Right cardiac atrium (tissue), 5 donors: ENCODE measurements around the gene LIMA1. TPM values are rescaled to one million over a fixed set of nuclear protein-coding genes. Genes with fewer than 3 reads are reported as not detected.
A peak's percentile ranks its signal among the peaks of the same experiment; 100 is the strongest.
"Not testable (repeated sequence)": the region's sequence is repeated elsewhere in the genome, so short reads cannot be mapped to it uniquely, and the experiment has no call there.

ENCODE experiments used
- ATAC-seq, 2 donors: fragments of 200-7000 bp; cut with Tn5 transposase; one replicate each; pipeline versions ENCODE4 v1.8.0 to v1.9.1; 2020; ENCODE audit warnings: moderate library complexity in 2 of 2, mild to moderate bottlenecking in 1 of 2
- DNase-seq, 3 donors: peaks; one replicate each; pipeline ENCODE4 v3.0.0-alpha.2; 2020
- H3K27ac ChIP-seq: one replicate; pipeline ENCODE4 v1.5.1; 2013; ENCODE audit warnings: mild to moderate bottlenecking, low read length, control low read depth, moderate library complexity
- H3K27me3 ChIP-seq: one replicate; pipeline ENCODE4 v1.6.1; 2013; ENCODE audit not compliant: control insufficient read depth, insufficient read depth
- H3K4me1 ChIP-seq: one replicate; pipeline ENCODE4 v1.6.1; 2013; ENCODE audit warnings: low read length; ENCODE audit not compliant: control insufficient read depth, insufficient read depth
- H3K4me3 ChIP-seq: one replicate; pipeline ENCODE4 v1.5.1; 2013; ENCODE audit warnings: low read length, control low read depth
- H3K9me3 ChIP-seq: one replicate; pipeline ENCODE4 v1.6.1; 2013; ENCODE audit warnings: low read length; ENCODE audit not compliant: control insufficient read depth
- WGBS: extraction: QIAGEN DNeasy Blood & Tissue Kit; methylation state at CpG from one replicate; pipeline ENCODE4 v1.1.7; 2013; 5-methylcytosine and 5-hydroxymethylcytosine counted together
- intact Hi-C, 4 donors: fragments of 100-400 bp; cut with DNase I; formaldehyde crosslinking; loops; one replicate each; pipeline versions ENCODE4 v1.11.0 to v1.14.0; 2022 to 2023
- polyA plus RNA-seq: library from polyadenylated mRNA; stranded (reverse); fragments of 200-250 nt; gene quantifications from one replicate; pipeline ENCODE4 v1.2.3, GENCODE V29; 2013
- total RNA-seq, 4 donors: library from RNA; stranded (reverse); fragmentation: NEBNext Ultra II Directional; extraction: Animal tissue kit (Norgen Biotek cat#: 25700); gene quantifications; one replicate each; pipeline ENCODE4 v1.2.1, GENCODE V29; 2021
- donor health status: healthy with polysubstance abuse.
- donor health status: DM: no; HTN: yes; CAD: no.
- donor health status: DM: no; HTN: no; CAD: no.
- donor health status: DM: no; HTN: yes; CAD: no; lungs with severe emphysema.
- donor health status: DM: yes; HTN: yes; CAD: no.

LIMA1 gene
- total and polyA plus RNA-seq, 5 donors, result 19.9 to 33.5 (median 22.3) TPM

DNA sequence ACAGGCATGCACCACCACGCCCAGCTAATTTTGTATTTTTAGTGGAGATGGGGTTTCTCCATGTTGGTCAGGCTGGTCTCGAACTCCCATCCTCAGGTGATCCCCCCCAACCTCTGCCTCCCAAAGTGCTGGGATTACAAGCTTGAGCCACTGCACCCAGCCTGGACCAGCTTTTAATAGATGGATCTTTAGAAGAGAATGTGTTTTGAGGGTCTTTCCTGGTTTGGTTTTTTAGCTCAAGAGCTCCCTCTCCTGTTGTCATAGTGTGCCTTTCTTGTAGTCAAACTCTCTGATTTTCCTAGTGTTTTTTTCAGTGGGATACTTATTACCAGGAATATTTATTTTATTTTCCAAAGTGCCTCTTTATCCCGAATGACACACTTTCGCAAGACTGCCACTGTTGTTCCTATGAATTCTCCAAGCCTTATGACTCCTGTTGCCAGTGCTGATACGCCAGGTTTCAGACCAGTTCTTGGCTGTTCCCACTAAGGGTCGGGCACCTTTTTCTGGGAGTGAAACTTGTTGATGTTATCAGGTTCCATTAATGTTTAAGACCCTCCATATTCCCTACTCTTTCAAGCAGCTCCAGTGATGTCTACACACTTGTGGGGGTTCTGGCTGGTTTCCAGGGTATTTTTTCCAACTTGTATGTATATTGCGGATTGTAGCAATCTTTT is 31.5 kb upstream of the LIMA1 start:
- Histone ChIP-seq H3K27me3 (no peaks in the 10 kb centered on the region), H3K4me3 (no peak overlapping the region), H3K4me1 (no peaks in the 10 kb centered on the region), H3K27ac (no peak overlapping the region), H3K9me3 (no peaks in the 10 kb centered on the region)
- intact Hi-C loops, result loop anchor here in 3 of 4 donors (10.0 kb wide), 3 partner anchors 100 to 130 kb away; no protein-coding TSS in a partner anchor
- DNase-seq (no peak), ATAC-seq (peak in 1 of 2 donors; percentile 53)
- 69% methylated on average over 7 of the region's 7 CpGs for WGBS

DNA sequence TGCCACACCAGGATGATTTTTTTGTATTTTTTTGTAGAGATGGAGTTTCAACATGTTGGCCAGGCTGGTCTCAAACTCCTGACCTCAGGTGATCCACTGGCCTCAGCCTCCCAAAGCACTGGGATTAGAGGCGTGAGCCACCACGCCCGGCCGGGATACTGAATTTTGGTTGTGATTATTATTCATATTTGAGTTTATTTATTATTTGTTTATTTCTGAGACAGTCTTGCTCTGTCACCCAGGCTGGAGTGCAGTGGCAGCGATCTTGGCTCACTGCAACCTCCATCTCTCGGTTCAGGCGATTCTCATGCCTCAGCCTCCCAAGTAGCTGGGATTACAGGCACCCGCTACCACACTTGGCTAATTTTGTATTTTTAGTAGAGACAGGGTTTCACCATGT is 30.7 kb upstream of the LIMA1 start:
- intact Hi-C loops, result loop anchor here in 3 of 4 donors (10.0 kb wide), 3 partner anchors 99 to 129 kb away; no protein-coding TSS in a partner anchor
- ATAC-seq, DNase-seq, H3K9me3 ChIP-seq, H3K27ac ChIP-seq, H3K4me1 ChIP-seq, H3K27me3 ChIP-seq, H3K4me3 ChIP-seq: not testable (repeated sequence)
- 98% methylated on average over 8 of the region's 8 CpGs for WGBS

DNA sequence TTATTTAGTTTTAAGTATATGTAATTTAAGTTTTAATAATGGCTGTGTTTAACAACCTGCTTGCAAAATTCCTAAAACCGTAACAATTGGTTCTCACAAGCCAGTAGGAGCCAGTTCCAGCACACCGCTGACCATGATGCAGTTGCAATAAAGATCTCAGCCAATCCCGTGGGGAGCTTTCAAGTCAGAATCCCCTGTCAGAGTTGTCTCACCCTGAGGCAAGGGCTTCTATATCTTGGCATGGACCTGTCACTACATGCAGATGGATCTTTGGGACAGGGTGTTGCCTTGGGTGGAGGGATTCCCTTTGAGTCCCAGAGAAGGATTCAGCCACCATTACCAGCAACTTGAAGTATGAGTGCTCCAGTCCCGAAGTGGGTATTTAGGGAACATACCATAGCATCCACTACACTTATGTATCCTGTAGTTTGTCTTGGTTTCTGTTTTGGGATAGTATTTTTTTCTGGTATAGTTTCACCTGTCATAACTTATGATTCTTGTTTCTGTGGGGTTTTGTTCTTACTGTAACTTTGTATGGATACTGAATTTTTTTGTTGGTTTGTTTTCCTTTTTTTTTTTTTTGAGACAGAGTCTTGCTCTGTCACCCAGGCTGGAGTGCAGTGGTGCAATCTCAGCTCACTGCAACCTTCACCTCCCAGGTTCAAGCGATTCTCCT is 30.1 kb upstream of the LIMA1 start:
- DNase-seq, result no peak
- no peaks in the 10 kb centered on the region for H3K27me3 ChIP-seq
- H3K27ac ChIP-seq, result no peak overlapping the region
- H3K9me3 ChIP-seq, result no peaks in the 10 kb centered on the region
- no peaks in the 10 kb centered on the region for H3K4me1 ChIP-seq
- WGBS, result 90% methylated on average over 5 of the region's 5 CpGs
- intact Hi-C loops, result loop anchor here in 3 of 4 donors (10.0 kb wide), 3 partner anchors 99 to 129 kb away; no protein-coding TSS in a partner anchor
- H3K4me3 ChIP-seq, result no peak overlapping the region
- no peak for ATAC-seq

DNA sequence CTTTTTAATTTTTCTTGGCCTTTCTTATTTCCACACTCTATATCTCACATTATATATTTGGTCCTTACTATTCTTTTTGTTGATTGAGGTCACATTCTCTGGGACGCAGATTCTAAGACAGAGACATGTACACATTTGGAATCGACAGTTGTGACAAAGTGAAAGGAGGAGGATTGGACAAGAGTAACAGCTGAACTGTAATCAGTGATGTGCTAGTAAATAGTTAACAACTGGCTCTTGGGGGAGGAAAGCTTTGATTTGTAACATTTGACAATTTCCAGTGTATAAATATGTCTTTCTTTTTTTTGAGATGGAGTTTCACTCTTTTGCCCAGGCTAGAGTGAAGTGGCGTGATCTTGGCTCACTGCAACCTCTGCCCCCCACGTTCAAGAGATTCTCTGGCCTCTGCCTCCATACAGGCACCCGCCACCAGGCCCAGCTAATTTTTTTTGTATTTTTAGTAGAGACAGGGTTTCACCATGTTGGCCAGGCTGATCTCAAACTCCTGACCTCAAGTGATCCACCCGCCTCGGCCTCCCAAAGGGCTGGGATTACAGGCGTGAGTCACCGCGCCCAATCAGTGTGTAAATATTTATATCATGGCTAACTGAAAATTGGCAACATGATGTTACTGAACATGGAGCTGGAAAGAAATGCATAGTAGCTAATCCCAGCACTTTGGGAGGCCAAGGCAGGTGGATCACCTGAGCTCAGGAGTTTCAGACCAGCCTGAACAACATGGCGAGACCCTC is 28.7 kb upstream of the LIMA1 start:
- intact Hi-C loops, result loop anchor here in 3 of 4 donors (10.0 kb wide), 3 partner anchors 97 to 127 kb away; no protein-coding TSS in a partner anchor
- WGBS, result 86% methylated on average over 11 of the region's 11 CpGs

DNA sequence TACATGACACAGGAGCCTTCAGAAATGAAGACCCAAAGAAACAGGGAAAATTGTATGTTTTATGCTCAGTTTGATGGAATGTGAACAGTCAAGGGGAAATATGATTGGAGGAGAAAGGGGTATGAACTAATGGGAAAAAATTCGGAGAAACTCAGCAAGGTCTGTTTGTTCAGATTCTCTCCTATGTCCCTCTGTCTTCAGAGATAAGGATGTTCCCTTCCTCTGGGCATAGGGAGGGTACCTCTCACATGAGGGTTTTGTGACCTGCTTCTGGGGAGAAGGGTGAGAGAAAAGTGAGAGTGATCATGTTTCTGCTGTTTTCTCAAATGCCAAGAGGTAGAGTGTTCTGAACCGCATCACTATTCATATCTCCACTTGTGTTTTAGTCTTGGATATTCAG is 26.6 kb upstream of the LIMA1 start:
- Histone ChIP-seq H3K27ac (no peak overlapping the region), H3K4me1 (no peaks in the 10 kb centered on the region), H3K4me3 (no peak overlapping the region), H3K27me3 (no peaks in the 10 kb centered on the region), H3K9me3 (no peaks in the 10 kb centered on the region)
- DNase-seq, result no peak
- WGBS, result 93% methylated on average over 2 of the region's 2 CpGs
- intact Hi-C loops, result loop anchor here in 3 of 4 donors (10.0 kb wide), 3 partner anchors 95 to 125 kb away; no protein-coding TSS in a partner anchor
- ATAC-seq, result no peak

More for the DNA sequence above, 28.7 kb upstream of the LIMA1 start:
- peak in 1 of 3 donors; percentile 45 for DNase-seq
- not testable (repeated sequence) for H3K4me3 ChIP-seq, H3K4me1 ChIP-seq, H3K27me3 ChIP-seq, H3K27ac ChIP-seq, H3K9me3 ChIP-seq, ATAC-seq

DNA sequence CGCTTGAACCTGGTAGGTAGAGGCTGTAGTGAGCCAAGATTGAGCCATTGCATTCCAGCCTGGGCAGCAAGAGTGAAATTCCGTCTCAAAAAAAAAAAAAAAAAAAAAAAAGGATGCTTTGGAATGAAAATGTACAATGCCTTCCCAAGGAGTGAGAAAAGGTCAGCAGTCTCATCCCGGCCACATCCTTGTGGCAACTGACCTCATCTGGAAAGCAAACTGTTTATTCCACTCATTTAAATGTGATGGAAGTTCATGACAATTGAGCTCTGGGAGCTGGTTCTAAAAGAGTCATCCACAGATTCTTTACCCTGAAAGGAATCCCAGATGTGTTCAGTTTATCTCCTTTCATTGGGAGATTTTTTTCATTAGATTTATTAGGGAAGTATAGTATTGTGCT is 19.4 kb upstream of the LIMA1 start:
- intact Hi-C loops, result no loop called here
- H3K4me1 ChIP-seq, result no peaks in the 10 kb centered on the region
- no peak overlapping the region for H3K4me3 ChIP-seq
- WGBS, result 67% methylated on average over 3 of the region's 3 CpGs
- no peak for ATAC-seq
- H3K27me3 ChIP-seq, result no peaks in the 10 kb centered on the region
- H3K27ac ChIP-seq, result no peak overlapping the region
- DNase-seq, result no peak
- no peaks in the 10 kb centered on the region for H3K9me3 ChIP-seq

DNA sequence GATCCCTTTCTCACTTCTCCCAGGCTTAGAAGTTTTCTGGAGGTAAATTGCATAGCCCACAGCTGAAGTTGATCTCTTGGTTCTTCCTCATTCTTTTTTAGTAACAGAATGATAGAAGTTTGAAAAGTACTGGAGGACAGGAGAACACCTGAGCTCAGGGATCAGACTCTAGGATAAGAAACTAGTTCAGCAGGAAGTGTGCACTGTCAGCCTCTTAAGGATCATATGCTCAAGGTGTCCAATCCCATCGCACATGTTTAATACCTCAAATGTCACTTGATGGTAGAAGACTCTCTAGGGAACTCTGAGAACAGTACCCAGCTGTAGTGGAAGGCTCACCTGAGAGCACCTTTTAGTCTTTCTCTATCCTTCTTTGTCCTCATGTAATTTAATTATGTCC is 14.7 kb upstream of the LIMA1 start:
- ATAC-seq (no peak), DNase-seq (no peak)
- H3K27ac ChIP-seq, result no peak overlapping the region
- H3K4me3 ChIP-seq, result no peak overlapping the region
- no peaks in the 10 kb centered on the region for H3K9me3 ChIP-seq
- H3K27me3 ChIP-seq, result no peaks in the 10 kb centered on the region
- WGBS, result 72% methylated on average over 1 of the region's 1 CpG
- no peaks in the 10 kb centered on the region for H3K4me1 ChIP-seq
- intact Hi-C loops, result no loop called here

DNA sequence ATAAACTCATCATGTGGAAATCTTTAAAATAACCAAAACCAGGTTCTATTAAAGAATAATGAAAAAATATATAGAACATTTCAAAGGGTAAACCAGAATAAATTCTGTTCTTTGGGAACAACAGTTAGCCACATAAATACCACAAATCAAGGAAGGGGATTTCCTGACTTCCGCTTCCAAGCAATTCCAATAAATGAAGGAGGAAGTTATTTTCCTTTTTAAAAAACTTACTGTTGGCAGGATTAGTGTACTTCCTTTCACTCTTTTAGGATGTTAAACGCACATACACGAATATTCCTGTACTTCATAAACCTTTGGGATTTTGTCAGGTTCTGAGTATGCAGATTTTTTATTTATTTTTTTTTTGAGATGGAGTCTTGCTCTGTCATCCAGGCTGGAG is 13.7 kb upstream of the LIMA1 start:
- Histone ChIP-seq H3K27me3 (no peaks in the 10 kb centered on the region), H3K4me1 (no peaks in the 10 kb centered on the region), H3K9me3 (no peaks in the 10 kb centered on the region), H3K4me3 (no peak overlapping the region), H3K27ac (no peak overlapping the region)
- ATAC-seq (no peak), DNase-seq (no peak)
- intact Hi-C loops, result no loop called here
- 41% methylated on average over 3 of the region's 3 CpGs for WGBS

DNA sequence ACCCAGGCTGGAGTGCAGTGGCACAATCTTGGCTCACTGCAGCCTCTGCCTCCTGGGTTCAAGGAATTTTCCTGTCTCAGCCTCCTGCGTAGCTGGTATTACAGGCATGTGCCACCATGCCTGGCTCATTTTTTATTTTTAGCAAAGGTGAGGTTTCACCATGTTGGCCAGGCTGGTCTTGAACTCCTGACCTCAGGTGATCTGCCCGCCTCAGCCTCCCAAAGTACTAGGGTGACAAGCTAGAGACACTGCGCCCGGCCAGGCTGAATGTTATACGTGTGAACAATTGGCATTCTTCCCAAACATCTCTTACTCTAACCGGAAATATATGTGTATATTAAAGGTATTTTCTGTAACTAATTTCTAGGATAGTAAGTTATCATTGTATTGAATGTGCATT is 13.2 kb upstream of the LIMA1 start:
- DNase-seq (no peak), ATAC-seq (no peak)
- Histone ChIP-seq H3K27me3 (no peaks in the 10 kb centered on the region), H3K9me3 (no peaks in the 10 kb centered on the region), H3K4me1 (no peaks in the 10 kb centered on the region), H3K4me3 (no peak overlapping the region), H3K27ac (peak overlapping the region; percentile 37)
- intact Hi-C loops, result no loop called here
- WGBS, result 79% methylated on average over 6 of the region's 6 CpGs

DNA sequence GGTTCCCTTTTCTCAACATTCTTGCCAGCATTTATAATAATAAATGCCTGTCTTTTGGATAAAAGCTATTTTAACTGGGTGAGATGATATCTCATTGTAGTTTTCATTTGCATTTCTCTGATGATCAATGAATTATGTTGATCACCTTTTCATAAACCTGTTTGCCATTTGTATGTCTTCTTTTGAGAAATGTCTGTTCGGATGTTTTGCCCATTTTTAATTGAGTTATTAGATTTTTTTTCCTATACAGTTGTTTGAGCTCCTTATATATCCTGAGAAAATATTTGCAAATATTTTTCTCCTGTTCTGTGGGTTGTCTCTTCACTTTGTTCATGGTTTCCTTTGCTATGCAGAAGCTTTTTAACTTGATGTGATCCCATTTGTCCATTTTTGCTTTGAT is 8.1 kb upstream of the LIMA1 start:
- Histone ChIP-seq H3K4me3 (no peak overlapping the region), H3K9me3 (no peaks in the 10 kb centered on the region), H3K27ac (no peak overlapping the region), H3K27me3 (no peaks in the 10 kb centered on the region), H3K4me1 (peaks cover 2% of the 10 kb centered on the region)
- no peak for DNase-seq
- 96% methylated on average over 1 of the region's 1 CpG for WGBS
- intact Hi-C loops, result no loop called here
- ATAC-seq, result no peak

DNA sequence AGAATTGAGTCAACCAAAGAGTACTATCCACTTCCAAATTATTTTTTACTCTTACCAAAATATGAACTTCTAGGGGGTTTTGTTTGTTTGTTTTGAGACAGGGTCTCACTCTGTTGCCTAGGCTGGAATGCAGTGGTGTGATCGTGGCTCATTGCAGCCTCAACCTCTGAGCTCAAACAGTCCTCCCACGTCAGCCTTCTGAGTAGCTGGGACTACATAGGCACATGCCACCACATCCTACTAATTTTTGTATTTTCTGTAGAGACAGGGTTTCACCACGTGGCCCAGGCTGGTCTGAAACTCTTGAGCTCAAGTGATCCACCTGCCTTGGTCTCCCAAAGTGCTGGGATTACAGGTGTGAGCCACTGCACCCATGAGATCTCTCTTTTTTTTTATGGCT is 7.4 kb upstream of the LIMA1 start:
- ATAC-seq, DNase-seq, H3K4me3 ChIP-seq, H3K27me3 ChIP-seq, intact Hi-C loops, H3K4me1 ChIP-seq, H3K27ac ChIP-seq, H3K9me3 ChIP-seq: not testable (repeated sequence)
- WGBS, result 85% methylated on average over 3 of the region's 3 CpGs
